K562 (cell line): ENCODE measurements around the gene FSCN2. TPM values are rescaled to one million over a fixed set of nuclear protein-coding genes. Genes with fewer than 3 reads are reported as not detected.

Experiments used
- ARID4B ChIP-seq: sonication (generic); formaldehyde crosslinking; IDR thresholded peaks from 2 replicates; pipeline ENCODE4 v1.8.0; 2022; ENCODE audit warnings: mild to moderate bottlenecking, missing genetic modification reagents
- BCL6 ChIP-seq: fragments of 250-450 bp; sonication (Bioruptor Pico); IDR thresholded peaks from 2 replicates; pipeline ENCODE4 v1.4.0; 2020
- ESRRB ChIP-seq: fragments of 250-450 bp; sonication (Bioruptor Pico); IDR thresholded peaks from 2 replicates; pipeline ENCODE4 v1.5.0; 2020; ENCODE audit warnings: mild to moderate bottlenecking, moderate library complexity, borderline replicate concordance
- FOXJ2 ChIP-seq: fragments of 200-800 bp; sonication (Bioruptor generic); IDR thresholded peaks from 2 replicates; pipeline ENCODE4 v1.6.1; 2016; ENCODE audit warnings: missing genetic modification characterization, missing compliant biosample characterization
- HCFC1 ChIP-seq: IDR thresholded peaks from 2 replicates; pipeline ENCODE4 v1.6.1; 2012; ENCODE audit warnings: low read depth, low read length, improper control_type of control experiment
- HDAC1 ChIP-seq, 2 experiments: fragments of 450-650 bp; IDR thresholded peaks; 2 replicates each; pipeline ENCODE4 v1.6.1; 2016 to 2017; ENCODE audit warnings: inconsistent platforms in 1 of 2, mild to moderate bottlenecking in 1 of 2, moderate library complexity in 1 of 2
- RB1 ChIP-seq: fragments of 450-650 bp; IDR thresholded peaks from 2 replicates; pipeline ENCODE4 v1.6.1; 2017; ENCODE audit warnings: low read depth, mild to moderate bottlenecking
- SMAD2 ChIP-seq: fragments of 150-350 bp; IDR thresholded peaks from 2 replicates; pipeline ENCODE4 v1.6.1; 2014; ENCODE audit warnings: low read depth, mild to moderate bottlenecking, low read length
- SPI1 ChIP-seq: IDR thresholded peaks from 2 replicates; pipeline ENCODE4 v1.6.1; 2011; ENCODE audit warnings: low read depth, low read length, control low read depth, borderline replicate concordance
- TFAP4 ChIP-seq: sonication (generic); formaldehyde crosslinking; IDR thresholded peaks from 2 replicates; pipeline ENCODE4 v1.8.0; 2022; ENCODE audit warnings: missing genetic modification reagents, mild to moderate bottlenecking, moderate library complexity, borderline replicate concordance
- YY1 ChIP-seq, 3 experiments: IDR thresholded peaks; 2 replicates each; pipeline ENCODE4 v1.6.1; 2011; ENCODE audit warnings: low read length in 2 of 3, mild to moderate bottlenecking in 2 of 3, moderate library complexity in 2 of 3, borderline replicate concordance in 1 of 3, control low read depth in 1 of 3, low read depth in 1 of 3; ENCODE audit not compliant: insufficient read depth in 3 of 3, insufficient replicate concordance in 2 of 3, control insufficient read depth in 1 of 3, insufficient read length in 1 of 3; ENCODE audit errors: extremely low read depth in 1 of 3
- ZBTB17 ChIP-seq: fragments of 450-650 bp; formaldehyde crosslinking; IDR thresholded peaks from 2 replicates; pipeline ENCODE4 v1.4.0; 2020; ENCODE audit warnings: mild to moderate bottlenecking
- ZBTB43 ChIP-seq: sonication (generic); formaldehyde crosslinking; IDR thresholded peaks from 2 replicates; pipeline ENCODE4 v1.8.0; 2023; ENCODE audit warnings: mild to moderate bottlenecking, missing genetic modification reagents
- ZFP91 ChIP-seq: sonication (generic); formaldehyde crosslinking; IDR thresholded peaks from 2 replicates; pipeline ENCODE4 v1.8.0; 2022; ENCODE audit warnings: mild to moderate bottlenecking, missing genetic modification reagents
- ZNF3 ChIP-seq: fragments of 250-450 bp; sonication (Bioruptor Pico); IDR thresholded peaks from 2 replicates; pipeline ENCODE4 v1.5.0; 2021; ENCODE audit warnings: mild to moderate bottlenecking, moderate library complexity
- ZNF695 ChIP-seq: fragments of 450-650 bp; formaldehyde crosslinking; IDR thresholded peaks from 2 replicates; pipeline ENCODE4 v1.4.0; 2020; ENCODE audit warnings: mild to moderate bottlenecking, moderate library complexity
- polyA plus RNA-seq, 8 experiments: library from polyadenylated mRNA; depleted of rRNA in 4 of 8; stranded (reverse) in 5 of 8; unstranded in 3 of 8; fragments of >200 nt; fragmentation: Nextera tagmentation in 2 of 8; fragmentation: Illumina TruSeq in 1 of 8; extraction: Ambion mirVana in 2 of 8; extraction: Trizol in 1 of 8; gene quantifications; 2 replicates each; pipeline versions ENCODE4 v1.2.1 to v1.2.3, GENCODE V29; 2011 to 2014; ENCODE audit warnings: inconsistent platforms in 1 of 8, missing spikeins in 1 of 8
- total RNA-seq, 7 experiments: library from RNA; depleted of rRNA in 6 of 7; stranded (reverse); fragments of >200 nt in 6 of 7; fragmentation: Illumina TruSeq in 2 of 7; extraction: Trizol in 2 of 7; gene quantifications; 2 replicates each; pipeline versions ENCODE4 v1.2.1 to v1.2.3, GENCODE V29; 2011 to 2021; ENCODE audit warnings: low replicate concordance in 1 of 7

FSCN2 gene
- total and polyA plus RNA-seq, 9 of the 15 experiments (the other 6 are each of a cell fraction or from before 2014, with no cell fraction given): 0.08 TPM; not detected in 8

- TF ChIP-seq TFAP4 (CRISPR knock-in tag) (peak; percentile 52; the same call in 1 of the 2 replicates), YY1 (IDR thresholded peaks at IDR 0.05; ENCODE audit: borderline replicate concordance in 1 of 3, control insufficient read depth in 1 of 3, extremely low read depth in 1 of 3, insufficient read depth in 3 of 3, insufficient read length in 1 of 3, insufficient replicate concordance in 2 of 3, low read depth in 1 of 3, low read length in 2 of 3) (peak in 2 of 3 experiments; percentile 59 to 81), ZNF695 (CRISPR knock-in tag) (no peak), SPI1 (no peak), ZNF3 (no peak), ARID4B (CRISPR knock-in tag) (peak; percentile 54; the same call in 1 of the 2 replicates), RB1 (no peak), SMAD2 (no peak), ESRRB (CRISPR knock-in tag) (no peak), ZFP91 (CRISPR knock-in tag) (no peak), BCL6 (CRISPR knock-in tag) (no peak), FOXJ2 (tag) (no peak), ZBTB43 (CRISPR knock-in tag) (no peak), HDAC1 (IDR thresholded peaks at IDR 0.05) (no peak), HCFC1 (no peak), ZBTB17 (CRISPR knock-in tag) (no peak)
Measured at GRCh38 chr17:81514739-81515529, 13.2 kb upstream of the FSCN2 start (continued).
